CD4-positive, alpha-beta T cell treated with Interleukin-15 for 1 hour (primary cell): ENCODE results near the gene FGD4.
"Not testable (repeated sequence)": the region's sequence is repeated elsewhere in the genome, so short reads cannot be mapped to it uniquely, and the experiment has no call there.

ENCODE experiments used
- DNase-seq: peaks from one replicate; pipeline ENCODE4 v3.0.0-alpha.2; 2020

Gene FGD4

GRCh38 chr12:32532951-32533350 is 133.6 kb downstream of the FGD4 start:
- DNase-seq = no peak

GRCh38 chr12:32533506-32533905 is 134.1 kb downstream of the FGD4 start:
- not testable (repeated sequence) for DNase-seq

GRCh38 chr12:32533971-32534590 is 134.7 kb downstream of the FGD4 start:
- DNase-seq = no peak

- DNase-seq = no peak
These were observed 135.3 kb downstream of the FGD4 start for GRCh38 chr12:32534698-32535097.

GRCh38 chr12:32535288-32535999 is 136.1 kb downstream of the FGD4 start:
- peak; percentile 20 for DNase-seq

- DNase-seq = no peak
These were observed 136.6 kb downstream of the FGD4 start for GRCh38 chr12:32536000-32536345.

GRCh38 chr12:32541754-32542374 is 142.5 kb downstream of the FGD4 start:
- no peak for DNase-seq

- no peak for DNase-seq
These were observed 143.3 kb downstream of the FGD4 start for GRCh38 chr12:32542428-32543229.

GRCh38 chr12:32544893-32545292 is 145.5 kb downstream of the FGD4 start:
- no peak for DNase-seq

- DNase-seq = no peak
These were observed 146.1 kb downstream of the FGD4 start for GRCh38 chr12:32545413-32545980.

- DNase-seq = no peak
These were observed 146.9 kb downstream of the FGD4 start for GRCh38 chr12:32546272-32546671.

GRCh38 chr12:32548691-32549281 is 149.4 kb downstream of the FGD4 start:
- DNase-seq = no peak

GRCh38 chr12:32549675-32550079 is 150.3 kb downstream of the FGD4 start:
- no peak for DNase-seq

- no peak for DNase-seq
These were observed 151.7 kb downstream of the FGD4 start for GRCh38 chr12:32551058-32551457.

- DNase-seq = no peak
These were observed 159.5 kb downstream of the FGD4 start for GRCh38 chr12:32558903-32559302.

GRCh38 chr12:32559434-32559833 is 160.1 kb downstream of the FGD4 start:
- no peak for DNase-seq

- DNase-seq = no peak
These were observed 161.2 kb downstream of the FGD4 start for GRCh38 chr12:32560520-32560919.

GRCh38 chr12:32561931-32562341 is 162.6 kb downstream of the FGD4 start:
- DNase-seq = no peak

GRCh38 chr12:32562413-32562812 is 163.1 kb downstream of the FGD4 start:
- DNase-seq = not testable (repeated sequence)

- no peak for DNase-seq
These were observed 167.4 kb downstream of the FGD4 start for GRCh38 chr12:32566663-32567295.

GRCh38 chr12:32567296-32567674 is 167.9 kb downstream of the FGD4 start:
- no peak for DNase-seq

GRCh38 chr12:32568228-32568627 is 168.9 kb downstream of the FGD4 start:
- DNase-seq = no peak
